ENCODE measurements around the gene MIER2. TPM values are rescaled to one million over a fixed set of nuclear protein-coding genes. Genes with fewer than 3 reads are reported as not detected.

The MIER2 gene
- polyA plus RNA-seq, 1 donor from 2014 or later, result 16.0 TPM

- TF ChIP-seq SMC3 (conservative IDR thresholded peaks at IDR 0.05; ENCODE audit: poor library complexity) (no peak), CTCF (IDR thresholded peaks at IDR 0.05; ENCODE audit: poor library complexity, severe bottlenecking) (no peak), EZH2 (IDR thresholded peaks at IDR 0.05; ENCODE audit: borderline replicate concordance, insufficient read depth, low read length, poor library complexity, severe bottlenecking) (no peak), POLR2AphosphoS5 (IDR thresholded peaks at IDR 0.05) (no peak), REST (IDR thresholded peaks at IDR 0.05; ENCODE audit: borderline replicate concordance) (no peak), TAF1 (IDR thresholded peaks at IDR 0.05; ENCODE audit: low read depth) (no peak), EP300 (conservative IDR thresholded peaks at IDR 0.05; ENCODE audit: poor library complexity, severe bottlenecking) (no peak), RAD21 (conservative IDR thresholded peaks at IDR 0.05) (no peak), MXI1 (conservative IDR thresholded peaks at IDR 0.05; ENCODE audit: poor library complexity, severe bottlenecking) (no peak)
- Histone ChIP-seq H3K4me3 (ENCODE audit: low read length) (no peak overlapping the region), H3K36me3 (ENCODE audit: insufficient read depth, low read length) (no peaks in the 10 kb centered on the region), H2AFZ (ENCODE audit: low read depth, low read length) (no peak overlapping the region), H3K4me2 (ENCODE audit: low read length) (no peak overlapping the region), H3K9me3 (ENCODE audit: low read length) (no peaks in the 10 kb centered on the region), H3F3A (ENCODE audit: insufficient read depth, low read length, poor library complexity, severe bottlenecking) (no peaks in the 10 kb centered on the region), H3K79me2 (replicated peaks; ENCODE audit: insufficient read depth, low read length) (no peaks in the 10 kb centered on the region), H3K27me3 (ENCODE audit: insufficient read depth, low read depth, low read length) (no peaks in the 10 kb centered on the region), H3K27ac (ENCODE audit: low read length) (no peak overlapping the region), H3K9ac (ENCODE audit: low read length) (no peak overlapping the region), H3K9me2 (ENCODE audit: insufficient read depth, low read length) (no peaks in the 10 kb centered on the region), H4K20me1 (ENCODE audit: insufficient read depth) (no peaks in the 10 kb centered on the region)
These were observed 20.1 kb upstream of the MIER2 start for GRCh38 chr19:364496-365287.

- no peaks in the 10 kb centered on the region for H3K9me3 ChIP-seq (ENCODE audit: low read length)
- H3K9me2 ChIP-seq (ENCODE audit: insufficient read depth, low read length), result no peaks in the 10 kb centered on the region
- H3F3A ChIP-seq (ENCODE audit: insufficient read depth, low read length, poor library complexity, severe bottlenecking), result no peaks in the 10 kb centered on the region
- no peaks in the 10 kb centered on the region for H4K20me1 ChIP-seq (ENCODE audit: insufficient read depth)
- no peak overlapping the region for H3K4me2 ChIP-seq (ENCODE audit: low read length)
- no peak overlapping the region for H3K27ac ChIP-seq (ENCODE audit: low read length)
- H3K79me2 ChIP-seq (replicated peaks; ENCODE audit: insufficient read depth, low read length), result no peaks in the 10 kb centered on the region
- no peak for TF ChIP-seq SMC3 (conservative IDR thresholded peaks at IDR 0.05; ENCODE audit: poor library complexity)
- TF ChIP-seq CTCF (IDR thresholded peaks at IDR 0.05; ENCODE audit: poor library complexity, severe bottlenecking), result no peak
- no peak for TF ChIP-seq TAF1 (IDR thresholded peaks at IDR 0.05; ENCODE audit: low read depth)
- TF ChIP-seq REST (IDR thresholded peaks at IDR 0.05; ENCODE audit: borderline replicate concordance), result no peak
- TF ChIP-seq EZH2 (IDR thresholded peaks at IDR 0.05; ENCODE audit: borderline replicate concordance, insufficient read depth, low read length, poor library complexity, severe bottlenecking), result no peak
- no peak for TF ChIP-seq EP300 (conservative IDR thresholded peaks at IDR 0.05; ENCODE audit: poor library complexity, severe bottlenecking)
- no peak for TF ChIP-seq RAD21 (conservative IDR thresholded peaks at IDR 0.05)
- no peak for TF ChIP-seq POLR2AphosphoS5 (IDR thresholded peaks at IDR 0.05)
- TF ChIP-seq MXI1 (conservative IDR thresholded peaks at IDR 0.05; ENCODE audit: poor library complexity, severe bottlenecking), result no peak
- H2AFZ ChIP-seq (ENCODE audit: low read depth, low read length), result no peak overlapping the region
- no peak overlapping the region for H3K9ac ChIP-seq (ENCODE audit: low read length)
- H3K27me3 ChIP-seq (ENCODE audit: insufficient read depth, low read depth, low read length), result no peaks in the 10 kb centered on the region
- H3K4me3 ChIP-seq (ENCODE audit: low read length), result no peak overlapping the region
- no peaks in the 10 kb centered on the region for H3K36me3 ChIP-seq (ENCODE audit: insufficient read depth, low read length)
These were observed 18.1 kb upstream of the MIER2 start for GRCh38 chr19:362683-363082.

Data from neural cell (in vitro differentiated cells).